ACC112 (cell line): Measurements from ENCODE around the gene VEZT.

Experiments used
- H2AFZ ChIP-seq: fragments of 200-600 bp; sonication (generic); one replicate; pipeline ENCODE4 v1.6.0; 2017; ENCODE audit warnings: antibody characterized with exemption, low read length; ENCODE audit not compliant: unreplicated experiment
- H3K27ac ChIP-seq: fragments of 200-600 bp; sonication (generic); 2 replicates; pipeline ENCODE4 v1.5.1; 2014; ENCODE audit warnings: low read depth, mild to moderate bottlenecking, antibody characterized with exemption, low read length, moderate library complexity
- H3K27me3 ChIP-seq: fragments of 200-600 bp; sonication (generic); 2 replicates; pipeline ENCODE4 v1.6.1; 2014; ENCODE audit warnings: mild to moderate bottlenecking, antibody characterized with exemption, low read length, moderate library complexity, mixed read lengths; ENCODE audit not compliant: insufficient read depth
- H3K36me3 ChIP-seq: fragments of 200-600 bp; sonication (generic); 2 replicates; pipeline ENCODE4 v1.6.1; 2016; ENCODE audit warnings: mild to moderate bottlenecking, antibody characterized with exemption, low read length, moderate library complexity, mixed read lengths; ENCODE audit not compliant: insufficient read depth
- H3K4me1 ChIP-seq: fragments of 200-600 bp; sonication (generic); one replicate; pipeline ENCODE4 v1.6.1; 2016; ENCODE audit warnings: low read length, mixed read lengths; ENCODE audit not compliant: insufficient read depth, unreplicated experiment, control insufficient read depth
- H3K4me3 ChIP-seq: fragments of 200-600 bp; sonication (generic); 2 replicates; pipeline ENCODE4 v1.5.1; 2014; ENCODE audit warnings: mild to moderate bottlenecking, low read depth, low read length
- H3K79me2 ChIP-seq: fragments of 200-600 bp; sonication (generic); one replicate; pipeline ENCODE4 v1.6.0; 2016; ENCODE audit warnings: low read length; ENCODE audit not compliant: control insufficient read depth, unreplicated experiment, insufficient read depth

VEZT gene, protein sequence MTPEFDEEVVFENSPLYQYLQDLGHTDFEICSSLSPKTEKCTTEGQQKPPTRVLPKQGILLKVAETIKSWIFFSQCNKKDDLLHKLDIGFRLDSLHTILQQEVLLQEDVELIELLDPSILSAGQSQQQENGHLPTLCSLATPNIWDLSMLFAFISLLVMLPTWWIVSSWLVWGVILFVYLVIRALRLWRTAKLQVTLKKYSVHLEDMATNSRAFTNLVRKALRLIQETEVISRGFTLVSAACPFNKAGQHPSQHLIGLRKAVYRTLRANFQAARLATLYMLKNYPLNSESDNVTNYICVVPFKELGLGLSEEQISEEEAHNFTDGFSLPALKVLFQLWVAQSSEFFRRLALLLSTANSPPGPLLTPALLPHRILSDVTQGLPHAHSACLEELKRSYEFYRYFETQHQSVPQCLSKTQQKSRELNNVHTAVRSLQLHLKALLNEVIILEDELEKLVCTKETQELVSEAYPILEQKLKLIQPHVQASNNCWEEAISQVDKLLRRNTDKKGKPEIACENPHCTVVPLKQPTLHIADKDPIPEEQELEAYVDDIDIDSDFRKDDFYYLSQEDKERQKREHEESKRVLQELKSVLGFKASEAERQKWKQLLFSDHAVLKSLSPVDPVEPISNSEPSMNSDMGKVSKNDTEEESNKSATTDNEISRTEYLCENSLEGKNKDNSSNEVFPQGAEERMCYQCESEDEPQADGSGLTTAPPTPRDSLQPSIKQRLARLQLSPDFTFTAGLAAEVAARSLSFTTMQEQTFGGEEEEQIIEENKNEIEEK

GRCh38 chr12:95217377-95218149 lies at the start of gene VEZT, which contains the start of gene FGD6:
VEZT (plus strand) TSS chr12:95217807; CDS start chr12:95217851, 44 bp downstream.
FGD6 (minus strand) TSS chr12:95217467; CDS start chr12:95217240, 227 bp downstream.
- H3K36me3 ChIP-seq, result no peaks in the 10 kb centered on the region
- H2AFZ ChIP-seq, result peak within 1 kb of the TSS; percentile 96
- peaks cover 17% of the 10 kb centered on the region for H3K4me1 ChIP-seq
- H3K4me3 ChIP-seq, result peak within 1 kb of the TSS; percentile 98
- H3K27ac ChIP-seq, result peak within 1 kb of the TSS; percentile 80
- peaks cover 60% of the 10 kb centered on the region for H3K79me2 ChIP-seq
- no peaks in the 10 kb centered on the region for H3K27me3 ChIP-seq

DNA sequence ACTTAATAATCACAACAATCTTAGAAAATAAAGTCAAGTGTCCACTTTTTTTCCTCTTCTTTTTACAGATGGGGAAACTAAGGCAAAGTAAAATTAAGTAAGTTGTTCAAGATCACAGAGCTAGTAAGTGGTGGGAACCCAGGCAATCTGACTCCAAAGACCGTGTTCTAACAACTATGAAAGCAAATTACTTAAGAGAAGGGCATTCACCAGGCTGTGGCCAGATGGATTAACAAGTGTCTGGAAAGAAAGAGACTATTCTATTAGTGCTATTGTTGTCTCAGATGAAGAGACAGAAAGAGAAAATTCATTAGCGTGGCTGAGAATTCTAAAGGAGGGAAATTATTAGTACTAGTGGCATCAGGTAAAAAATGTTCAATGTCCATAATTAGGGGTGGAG lies 48.9 kb upstream of the VEZT start:
- no peak overlapping the region for H3K4me3 ChIP-seq
- no peaks in the 10 kb centered on the region for H3K27me3 ChIP-seq
- H3K27ac ChIP-seq, result peak overlapping the region; percentile 68; the same call in 1 of the 2 replicates
- no peaks in the 10 kb centered on the region for H3K36me3 ChIP-seq
- peaks cover 18% of the 10 kb centered on the region for H3K4me1 ChIP-seq
- H3K79me2 ChIP-seq, result no peaks in the 10 kb centered on the region
- H2AFZ ChIP-seq, result no peak overlapping the region

DNA sequence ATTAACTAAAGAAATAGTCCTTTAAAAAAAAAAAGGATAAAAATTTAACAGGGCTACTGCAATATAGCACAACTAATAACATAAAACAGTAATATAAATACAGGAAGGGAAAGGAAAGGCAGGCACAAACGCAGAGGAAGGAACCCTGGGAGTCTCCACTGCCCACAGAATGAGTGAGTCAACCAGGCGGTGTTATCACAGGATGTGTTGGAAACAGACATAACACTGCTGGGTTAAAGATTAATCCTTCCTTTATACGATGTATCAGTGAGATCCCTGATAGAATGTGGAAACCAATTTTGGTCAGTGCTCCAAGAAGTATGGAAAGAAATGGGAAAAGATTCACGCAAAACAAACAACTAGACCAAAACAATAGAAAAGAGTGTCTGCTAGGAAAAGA lies 48.2 kb upstream of the VEZT start:
- H3K27ac ChIP-seq, result peak overlapping the region; percentile 68

GRCh38 chr12:95173392-95174251 lies 44.0 kb upstream of the VEZT start:
- Histone ChIP-seq H3K36me3 (no peaks in the 10 kb centered on the region), H3K79me2 (no peaks in the 10 kb centered on the region), H3K27me3 (no peaks in the 10 kb centered on the region), H3K4me3 (no peak overlapping the region), H3K4me1 (peaks cover 17% of the 10 kb centered on the region), H3K27ac (no peak overlapping the region), H2AFZ (no peak overlapping the region)

More for the DNA sequence above, 48.2 kb upstream of the VEZT start:
- Histone ChIP-seq H3K36me3 (no peaks in the 10 kb centered on the region), H3K27me3 (no peaks in the 10 kb centered on the region), H3K4me1 (peaks cover 22% of the 10 kb centered on the region), H3K79me2 (no peaks in the 10 kb centered on the region), H2AFZ (peak overlapping the region; percentile 22), H3K4me3 (no peak overlapping the region)

DNA sequence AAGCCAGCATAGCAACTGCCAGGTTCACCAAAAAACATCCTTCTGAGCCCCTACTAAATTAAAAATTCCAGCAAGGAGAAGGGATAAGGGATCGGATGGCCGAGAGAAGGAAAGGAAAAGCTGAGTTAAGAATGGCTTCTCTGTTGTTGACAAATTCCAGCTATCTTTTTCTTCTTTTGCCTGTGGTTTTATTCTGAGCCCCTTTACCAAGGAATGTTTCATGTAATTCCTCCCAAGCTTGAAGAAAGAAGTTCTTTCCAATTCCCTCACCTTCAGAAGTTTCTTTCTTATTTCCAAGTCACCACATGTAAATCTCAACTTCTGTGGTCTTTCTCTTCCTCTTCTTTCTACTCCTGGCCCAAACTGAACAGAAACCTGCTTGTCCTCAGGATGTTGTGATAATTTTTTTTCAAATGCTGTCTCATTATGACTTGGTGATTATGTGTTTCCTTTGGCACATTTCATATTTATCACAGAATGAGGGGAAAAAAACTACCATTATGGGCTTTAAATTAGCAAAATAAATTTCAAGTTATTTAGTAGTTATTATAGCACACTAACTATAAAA lies 40.3 kb upstream of the VEZT start:
- no peaks in the 10 kb centered on the region for H3K27me3 ChIP-seq
- no peak overlapping the region for H2AFZ ChIP-seq
- no peaks in the 10 kb centered on the region for H3K36me3 ChIP-seq
- H3K4me1 ChIP-seq, result peaks cover 6% of the 10 kb centered on the region
- no peak overlapping the region for H3K27ac ChIP-seq
- H3K79me2 ChIP-seq, result no peaks in the 10 kb centered on the region
- H3K4me3 ChIP-seq, result no peak overlapping the region

DNA sequence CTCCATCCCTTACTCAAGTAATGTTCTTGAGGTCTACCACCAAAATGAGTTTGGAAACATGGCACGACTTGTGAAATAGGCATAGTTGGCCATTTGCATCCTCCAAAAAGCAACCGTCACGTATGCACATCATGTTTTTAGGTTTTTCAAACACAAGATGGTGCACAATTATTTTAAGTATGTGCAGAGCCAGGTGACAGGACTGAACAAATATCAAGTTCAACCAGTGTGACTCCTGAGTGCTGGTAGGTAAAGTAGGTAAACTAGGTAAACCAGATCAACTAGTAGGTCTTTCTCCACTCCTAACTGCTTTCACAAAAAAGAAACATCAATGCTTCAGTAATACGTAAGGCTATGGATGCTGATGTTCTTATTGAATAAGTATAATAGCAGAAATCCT lies 39.5 kb upstream of the VEZT start:
- H3K27me3 ChIP-seq, result no peaks in the 10 kb centered on the region
- H3K36me3 ChIP-seq, result no peaks in the 10 kb centered on the region
- no peak overlapping the region for H3K4me3 ChIP-seq
- no peaks in the 10 kb centered on the region for H3K79me2 ChIP-seq
- no peak overlapping the region for H2AFZ ChIP-seq
- no peak overlapping the region for H3K27ac ChIP-seq
- peaks cover 6% of the 10 kb centered on the region for H3K4me1 ChIP-seq

DNA sequence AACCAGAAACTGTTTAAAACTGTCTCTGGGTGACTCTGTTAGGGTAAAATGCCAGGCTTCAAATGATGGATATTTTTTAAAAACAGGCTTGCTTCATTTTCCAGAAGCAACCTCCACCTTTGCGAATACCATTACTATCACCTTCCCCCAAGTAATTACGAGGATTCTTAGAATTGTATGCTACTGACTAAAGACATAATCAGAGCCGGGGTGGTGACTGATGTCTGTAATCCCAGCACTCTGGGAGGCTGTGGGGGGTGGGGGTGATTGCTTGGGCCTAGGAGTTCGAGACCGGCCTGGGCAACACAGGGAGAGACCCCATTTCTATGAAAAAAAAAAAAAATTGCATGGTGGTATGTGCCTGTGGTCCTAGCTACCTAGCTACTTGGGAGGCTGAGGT lies 38.6 kb upstream of the VEZT start:
- no peak overlapping the region for H3K27ac ChIP-seq
- H3K4me3 ChIP-seq, result no peak overlapping the region
- H3K4me1 ChIP-seq, result peaks cover under 1% of the 10 kb centered on the region
- H3K36me3 ChIP-seq, result no peaks in the 10 kb centered on the region
- H2AFZ ChIP-seq, result no peak overlapping the region
- H3K79me2 ChIP-seq, result no peaks in the 10 kb centered on the region
- no peaks in the 10 kb centered on the region for H3K27me3 ChIP-seq

DNA sequence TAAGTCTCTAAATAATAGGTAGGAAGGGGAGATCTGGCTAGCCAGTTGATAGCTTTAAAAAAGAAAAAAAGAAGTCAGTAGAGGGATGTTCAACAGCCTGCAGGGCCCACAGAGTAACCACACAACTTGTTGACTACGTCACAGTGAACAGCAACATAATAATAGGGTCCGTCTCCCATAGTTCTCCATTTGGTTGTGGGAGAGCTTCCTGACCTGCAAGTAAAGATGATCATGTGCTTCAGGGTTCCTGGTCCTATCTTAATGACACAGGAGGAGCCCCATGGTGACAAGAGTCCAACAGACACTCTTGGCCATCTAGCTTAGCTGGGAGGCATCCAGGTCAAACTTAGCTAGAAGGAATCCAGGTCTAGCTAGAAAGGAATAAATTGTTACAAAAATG lies 36.5 kb upstream of the VEZT start:
- no peak overlapping the region for H3K4me3 ChIP-seq
- no peak overlapping the region for H3K27ac ChIP-seq
- no peaks in the 10 kb centered on the region for H3K36me3 ChIP-seq
- H2AFZ ChIP-seq, result no peak overlapping the region
- H3K4me1 ChIP-seq, result no peaks in the 10 kb centered on the region
- no peaks in the 10 kb centered on the region for H3K79me2 ChIP-seq
- no peaks in the 10 kb centered on the region for H3K27me3 ChIP-seq

DNA sequence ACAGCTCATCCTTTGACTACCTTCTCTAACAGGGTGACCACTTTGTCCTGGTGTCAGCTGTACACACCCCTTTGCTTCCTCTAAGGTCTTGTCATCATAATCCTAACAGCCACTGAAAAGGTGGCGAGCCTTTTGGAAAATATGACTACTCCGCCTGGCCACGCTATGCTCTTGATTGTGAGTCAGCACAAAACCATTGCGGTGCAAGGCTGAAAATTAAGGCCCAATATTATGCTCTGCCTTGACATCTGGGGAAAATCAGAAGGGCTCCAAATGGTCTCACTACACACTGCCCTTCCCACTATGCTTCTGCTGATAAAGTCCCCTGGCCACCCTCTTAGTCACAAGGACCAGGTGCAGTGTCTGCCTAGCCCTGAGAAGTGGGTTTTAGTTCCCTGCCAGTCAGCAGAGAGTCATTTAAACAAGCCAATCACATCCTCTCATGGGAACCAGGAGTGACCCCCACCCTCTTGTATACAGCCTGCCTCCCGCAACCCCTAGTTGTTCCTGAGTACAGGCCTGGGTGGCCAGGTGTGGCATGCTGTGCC lies 34.7 kb upstream of the VEZT start:
- Histone ChIP-seq H3K27ac (no peak overlapping the region), H3K4me1 (no peaks in the 10 kb centered on the region), H3K36me3 (no peaks in the 10 kb centered on the region), H3K79me2 (no peaks in the 10 kb centered on the region), H2AFZ (no peak overlapping the region), H3K4me3 (no peak overlapping the region), H3K27me3 (no peaks in the 10 kb centered on the region)
